ENCODE measurements around the gene EIF2A.
A peak's percentile ranks its signal among the peaks of the same experiment; 100 is the strongest.
"Not testable (repeated sequence)": the region's sequence is repeated elsewhere in the genome, so short reads cannot be mapped to it uniquely, and the experiment has no call there.

EIF2A gene

GRCh38 chr3:150546226-150547044, at the start of gene EIF2A, which contains the start of gene SERP1:
Gene EIF2A, plus strand, starts transcription at chr3:150546787. Its CDS starts 16 bp downstream, at chr3:150546803.
Gene SERP1, minus strand, starts transcription at chr3:150546496. Its CDS starts 361 bp downstream, at chr3:150546135.
- FAIRE-seq: peak; percentile 96

DNA sequence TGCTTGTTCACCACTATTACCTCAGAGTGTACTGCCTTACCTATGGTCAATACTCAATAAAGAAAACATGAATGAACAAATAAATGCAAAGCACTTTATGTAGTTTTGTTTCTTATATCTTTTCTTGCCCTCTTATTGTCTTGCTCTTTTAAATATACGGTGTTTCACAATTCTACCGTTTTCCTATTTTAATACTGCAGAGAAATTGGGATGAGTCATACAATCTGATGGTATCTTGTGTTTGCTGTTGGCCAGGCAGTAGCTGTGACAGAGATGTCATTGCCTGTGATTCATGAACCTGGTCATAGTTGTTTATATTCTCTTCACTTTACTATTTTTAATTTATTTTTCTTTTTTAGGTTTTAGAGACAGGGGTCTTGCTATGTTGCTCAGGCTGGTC, 48.6 kb upstream of the EIF2A start:
- FAIRE-seq: no peak

DNA sequence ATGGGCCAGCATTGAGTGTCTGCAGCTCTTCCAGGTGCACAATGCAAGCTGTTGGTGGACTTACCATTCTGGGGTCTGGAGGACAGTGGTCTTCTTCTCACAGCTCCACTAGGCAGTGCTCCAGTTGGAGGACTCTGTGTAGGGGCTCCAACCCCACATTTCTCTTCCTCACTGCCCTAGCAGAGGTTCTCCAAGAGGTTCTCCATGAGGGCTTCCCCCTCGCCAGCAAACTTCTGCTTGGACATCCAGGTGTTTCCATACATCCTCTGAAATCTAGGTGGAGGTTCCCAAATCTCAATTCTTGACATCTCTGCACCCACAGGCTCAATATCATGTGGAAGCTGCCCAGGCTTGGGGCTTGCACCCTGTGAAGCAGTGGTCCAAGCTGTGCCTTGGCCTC, 45.6 kb upstream of the EIF2A start:
- not testable (repeated sequence) for FAIRE-seq

- FAIRE-seq: no peak
These were observed 43.0 kb upstream of the EIF2A start for GRCh38 chr3:150503402-150504099.

- FAIRE-seq: no peak
These were observed 42.1 kb upstream of the EIF2A start for GRCh38 chr3:150504483-150504882.

- no peak for FAIRE-seq
These were observed 38.2 kb upstream of the EIF2A start for GRCh38 chr3:150508401-150508800.

GRCh38 chr3:150509780-150510179, 36.8 kb upstream of the EIF2A start:
- FAIRE-seq: no peak

DNA sequence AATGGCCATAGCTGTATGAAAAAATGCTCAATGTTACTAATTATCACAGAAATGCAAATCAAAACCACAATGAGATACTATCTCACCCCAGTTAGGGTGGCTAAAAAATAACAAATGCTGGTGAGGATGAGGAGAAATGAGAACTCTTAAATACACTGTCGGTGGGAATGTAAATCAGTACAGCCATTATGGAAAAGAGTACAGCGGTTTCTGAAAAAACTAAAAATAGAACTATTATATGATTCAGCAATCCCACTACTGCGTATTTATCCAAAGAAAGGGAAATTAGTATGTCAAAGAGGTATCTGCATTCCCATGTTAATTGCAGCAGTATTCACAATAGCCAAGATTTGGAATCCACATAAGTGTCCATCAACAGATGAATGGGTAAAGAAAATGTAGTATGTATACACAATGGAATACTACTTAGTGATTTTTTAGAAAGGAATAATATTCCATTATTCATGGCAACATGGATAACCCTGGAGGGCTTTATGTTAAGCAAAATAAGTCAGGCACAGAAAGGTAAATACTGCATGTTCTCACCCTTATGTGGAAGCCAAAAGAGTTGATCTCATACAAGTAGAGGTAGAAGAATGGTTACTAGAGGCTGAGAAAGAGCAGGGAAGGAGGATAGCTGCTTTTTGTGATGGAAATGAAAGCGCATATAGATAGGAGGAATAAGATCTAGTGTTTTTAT, 35.3 kb upstream of the EIF2A start:
- no peak for FAIRE-seq

GRCh38 chr3:150515210-150515609, 31.4 kb upstream of the EIF2A start:
- no peak for FAIRE-seq

DNA sequence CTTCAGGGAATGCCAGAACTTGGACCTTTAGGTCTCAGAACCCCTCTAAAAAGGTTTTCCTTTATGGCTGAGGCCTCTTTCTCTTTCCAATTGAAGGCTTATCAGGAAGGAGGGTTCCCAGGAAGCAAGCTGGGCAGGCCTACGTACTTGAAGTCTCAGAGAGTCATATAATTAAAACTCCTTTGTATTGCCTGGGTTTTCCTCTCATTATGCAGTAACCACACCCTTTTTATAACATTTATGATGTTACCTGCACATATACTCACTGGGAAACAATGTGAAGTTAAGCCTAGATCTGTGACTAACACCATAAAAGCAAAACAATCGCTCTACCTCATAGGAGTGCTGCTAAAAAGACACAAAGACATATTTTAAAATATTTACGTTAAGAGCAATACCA, 27.6 kb upstream of the EIF2A start:
- no peak for FAIRE-seq

DNA sequence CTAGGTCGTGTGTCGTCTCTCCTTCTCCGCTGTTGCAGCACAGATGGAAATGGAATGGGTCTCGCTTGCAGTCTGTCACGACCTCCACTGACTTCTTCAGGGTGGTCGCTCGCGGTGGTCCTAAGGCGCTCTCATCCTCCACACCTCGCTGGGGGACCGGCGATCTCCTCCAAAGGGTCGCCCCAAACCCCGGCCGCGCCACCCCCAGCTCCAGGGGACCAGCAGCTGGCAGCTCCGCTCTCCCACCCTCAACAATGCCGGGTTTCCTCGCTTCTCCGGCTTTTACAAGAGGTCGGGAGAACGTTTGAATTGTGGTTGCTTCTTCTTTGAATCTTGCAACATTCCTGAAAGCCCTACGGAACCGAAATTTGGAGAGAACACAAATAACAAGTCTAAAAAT, 26.2 kb upstream of the EIF2A start:
- no peak for FAIRE-seq

DNA sequence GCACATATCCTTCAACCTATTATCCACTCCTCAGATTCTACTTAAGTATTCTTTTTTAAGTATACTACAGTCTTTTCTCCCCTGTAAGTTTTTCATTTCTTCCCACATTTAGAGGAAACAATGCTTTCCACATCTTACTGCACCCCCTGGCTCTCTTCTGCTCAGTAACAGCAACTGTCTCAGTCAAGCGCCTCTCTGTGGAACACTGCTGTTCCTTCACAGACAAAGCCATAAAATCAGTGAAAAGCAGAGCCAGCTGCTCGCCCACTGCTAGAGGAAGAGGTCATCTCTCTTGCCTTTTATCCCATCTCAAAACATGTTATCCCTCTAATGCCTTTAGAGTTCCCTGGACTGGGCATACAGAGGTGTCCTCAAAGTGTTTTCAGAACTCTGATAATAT, 25.1 kb upstream of the EIF2A start:
- FAIRE-seq: no peak

DNA sequence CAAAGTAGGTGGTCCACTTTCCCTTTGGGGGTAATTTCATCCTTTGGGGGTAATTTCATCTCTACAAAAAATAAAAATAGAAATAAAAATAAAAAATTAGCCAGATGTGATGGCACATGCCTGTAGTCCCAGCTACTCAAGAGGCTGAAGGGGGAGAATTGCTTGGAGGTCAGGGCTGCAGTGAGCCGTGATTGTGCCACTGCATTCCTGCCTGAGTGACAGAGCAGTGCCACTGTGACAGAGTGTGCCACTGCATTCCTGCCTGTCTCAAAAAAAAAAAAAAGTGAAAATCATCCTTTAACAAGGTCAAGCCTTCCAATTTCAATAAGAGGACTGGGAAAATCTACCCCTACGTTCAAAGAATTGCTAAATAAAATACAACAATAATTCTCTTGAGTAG, 23.0 kb upstream of the EIF2A start:
- no peak for FAIRE-seq

- FAIRE-seq: no peak
These were observed 18.9 kb upstream of the EIF2A start for GRCh38 chr3:150527464-150528255.

DNA sequence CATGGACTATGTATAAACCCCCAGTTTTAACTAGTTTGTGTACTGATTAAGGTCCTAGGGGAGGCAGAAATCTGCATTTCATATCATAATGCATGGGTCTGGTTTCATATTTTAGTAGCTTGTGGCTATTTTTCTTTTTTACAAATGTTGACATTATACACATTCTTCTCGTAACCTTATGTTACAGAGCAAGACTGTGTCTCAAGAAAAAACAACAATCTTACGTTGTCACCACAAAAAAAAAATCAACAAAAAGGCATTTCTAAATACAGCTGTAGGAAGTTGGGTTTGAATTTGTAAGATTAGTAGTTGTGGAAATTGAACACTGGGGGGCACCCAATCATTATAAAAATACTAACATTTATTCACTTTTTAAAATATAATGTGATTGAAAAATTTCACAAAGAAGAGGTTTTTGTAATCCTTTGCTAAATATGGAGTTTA, 18.2 kb upstream of the EIF2A start:
- FAIRE-seq: peak; percentile 95

DNA sequence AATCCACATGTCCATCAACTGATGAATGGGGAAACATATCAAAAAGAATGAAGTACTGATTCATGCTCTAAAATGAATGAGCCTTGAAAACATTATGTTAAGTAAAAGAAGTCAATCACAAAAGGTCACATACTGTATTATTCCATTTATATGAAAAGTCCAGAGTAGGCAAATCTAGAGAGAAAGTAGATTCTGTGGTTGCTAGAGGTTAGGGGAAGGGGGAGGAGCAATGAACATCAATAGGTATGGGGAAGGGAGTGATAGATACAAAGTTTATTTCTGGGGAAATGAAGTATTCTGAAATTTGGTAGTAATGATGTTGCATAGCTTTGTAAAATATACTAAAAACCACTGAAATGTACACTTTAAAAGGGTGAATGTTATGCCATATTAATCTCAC, 14.8 kb upstream of the EIF2A start:
- FAIRE-seq: no peak

DNA sequence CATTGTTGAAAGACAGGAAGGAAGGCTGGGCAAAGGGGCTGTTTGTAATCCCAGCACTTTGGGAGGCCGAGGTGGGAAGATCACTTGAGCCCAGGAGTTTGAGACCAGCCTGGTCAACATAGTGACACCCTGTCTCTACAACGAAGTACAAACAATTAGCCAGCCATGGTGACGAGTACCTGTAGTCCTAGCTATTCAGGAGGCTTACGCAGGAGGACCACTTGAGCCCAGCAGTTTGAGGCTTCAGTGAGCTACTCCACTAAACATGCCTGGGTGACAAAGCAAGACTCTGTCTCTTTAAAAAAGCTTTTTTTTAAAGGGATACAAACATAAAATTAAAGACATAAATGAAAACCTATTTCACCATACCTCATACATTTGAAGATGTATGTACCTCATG, 11.4 kb upstream of the EIF2A start:
- FAIRE-seq: no peak

DNA sequence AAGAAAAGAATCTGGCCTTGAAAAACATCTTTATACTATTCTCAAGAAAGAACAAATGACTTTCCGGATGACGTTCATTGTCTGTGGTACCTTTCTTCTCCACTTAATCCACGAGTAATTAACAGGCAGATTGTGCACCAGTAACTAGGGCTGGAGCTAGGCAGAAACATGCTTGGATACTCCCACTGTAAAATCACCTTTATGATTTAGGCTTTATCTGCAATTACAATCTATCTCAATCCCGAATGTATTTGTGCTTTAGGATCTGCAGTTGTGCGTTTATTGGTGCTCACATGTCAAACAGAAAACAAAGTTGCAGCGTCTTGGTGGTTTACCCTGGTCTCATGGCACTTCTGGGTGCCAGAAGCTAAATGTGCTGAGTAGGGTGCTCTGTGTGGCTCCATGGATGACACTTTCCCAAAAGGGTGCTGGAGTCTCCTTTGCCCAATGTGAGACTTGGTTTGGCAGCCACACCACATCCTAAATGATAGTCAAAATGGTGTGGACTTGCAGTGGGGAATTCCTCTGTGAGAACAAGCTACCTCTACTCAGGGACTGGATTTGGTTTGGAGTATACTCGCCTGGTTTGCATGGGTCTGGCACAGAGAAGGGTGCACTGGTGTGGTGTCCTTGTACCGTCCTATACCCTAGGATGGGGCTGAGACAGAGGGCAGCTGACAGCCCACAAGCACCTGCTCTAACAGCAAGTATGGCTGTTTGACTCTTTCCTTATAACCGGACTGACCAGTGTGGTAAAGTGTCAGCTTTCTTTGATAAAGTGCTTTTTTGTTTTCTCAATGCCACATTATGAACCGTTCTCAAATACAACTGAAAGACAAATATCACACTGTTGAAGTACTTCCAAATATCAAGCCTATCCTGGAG, 8.0 kb upstream of the EIF2A start:
- FAIRE-seq: no peak

GRCh38 chr3:150540297-150540696, 6.3 kb upstream of the EIF2A start:
- FAIRE-seq: no peak

- no peak for FAIRE-seq
These were observed 5.6 kb upstream of the EIF2A start for GRCh38 chr3:150540991-150541390.

DNA sequence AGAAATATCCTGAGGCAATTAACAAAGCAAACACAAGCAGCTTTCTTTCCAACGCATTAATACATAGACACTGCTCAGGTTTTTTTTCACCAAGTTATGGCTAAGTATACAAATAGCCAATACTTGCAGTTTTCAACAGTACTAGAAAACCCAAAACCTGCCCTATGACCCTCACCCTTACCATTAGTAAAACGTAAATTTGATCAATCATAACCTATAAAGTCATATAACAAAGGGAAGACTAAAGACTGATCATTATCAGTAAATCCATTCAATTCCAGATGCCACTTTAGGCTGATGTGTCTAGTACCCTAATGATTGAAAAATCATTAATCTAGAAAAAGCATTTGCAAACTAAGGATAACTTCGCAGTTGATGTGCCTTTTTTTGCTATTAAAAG, 3.5 kb upstream of the EIF2A start:
- no peak for FAIRE-seq

DNA sequence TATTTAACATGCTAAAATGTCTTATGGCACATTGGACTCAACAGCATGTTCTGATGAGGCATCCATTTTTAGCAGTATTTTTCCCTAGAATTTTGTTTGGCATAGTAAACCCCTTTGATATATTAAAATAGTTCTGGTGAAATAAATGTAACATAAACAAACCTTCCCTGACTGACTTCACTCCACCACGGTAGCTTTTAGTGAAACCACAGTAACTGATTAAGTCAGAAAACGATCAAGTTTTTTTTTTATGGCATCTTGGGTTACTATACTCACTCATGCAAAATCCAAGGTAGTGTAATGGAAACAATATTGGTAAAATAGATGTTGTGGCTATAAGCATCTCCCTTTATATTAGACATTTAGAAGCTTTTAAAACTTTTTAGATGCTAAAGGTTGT, 3.1 kb upstream of the EIF2A start:
- FAIRE-seq: no peak

All from TTC549 (cell line).